G401.6 (cell line): ENCODE measurements around the gene TBK1.

Experiments used
- FAIRE-seq: peaks from 2 replicates; lab custom pipeline; 2012; peaks lifted over from hg19 to GRCh38; lab: Jason Lieb, UNC

TBK1 gene

GRCh38 chr12:64549108-64549507 is 97.2 kb downstream of the TBK1 start:
- no peak for FAIRE-seq

DNA sequence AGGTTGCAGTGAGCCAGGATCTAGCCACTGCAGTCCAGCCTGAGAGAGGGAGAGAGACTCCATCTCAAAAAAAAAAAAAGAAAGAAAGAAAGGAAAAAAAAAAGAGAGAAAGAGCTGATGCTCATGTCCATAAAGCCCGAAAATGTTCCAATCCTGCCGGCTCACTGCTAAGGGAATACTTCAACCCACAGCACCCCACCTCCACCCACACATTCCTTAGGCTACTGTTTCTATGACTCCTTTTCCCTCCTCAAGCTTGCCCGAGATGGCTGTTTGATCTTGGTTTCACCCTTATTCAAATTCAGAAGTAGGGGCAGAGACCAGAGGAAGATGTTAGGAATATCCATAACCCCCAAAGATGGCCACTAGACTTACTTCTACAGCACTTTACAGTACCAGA is 98.8 kb downstream of the TBK1 start:
- FAIRE-seq: no peak

- no peak for FAIRE-seq
Measured at GRCh38 chr12:64551676-64552075, 99.8 kb downstream of the TBK1 start.
